Activated CD4-positive, alpha-beta memory T cell treated with anti-CD3 and anti-CD28 coated beads for 36 hours (primary cell): ENCODE data around the gene DMAC2L. TPM values are rescaled to one million over a fixed set of nuclear protein-coding genes. Genes with fewer than 3 reads are reported as not detected.
"Not testable (repeated sequence)": the region's sequence is repeated elsewhere in the genome, so short reads cannot be mapped to it uniquely, and the experiment has no call there.

ENCODE experiments used
- CTCF ChIA-PET: fragments of 350-600 bp; sonication (Branson Sonifier 250); formaldehyde crosslinking; loops from one replicate; lab custom pipeline; 2021; ENCODE audit warnings: antibody characterized with exemption, inconsistent platforms; lab: Charles Lee
- POLR2A ChIA-PET: fragments of 350-600 bp; sonication (Branson Sonifier 250); formaldehyde crosslinking; loops from one replicate; lab custom pipeline; 2021; ENCODE audit warnings: antibody characterized with exemption; lab: Charles Lee
- DNase-seq: peaks from one replicate; pipeline ENCODE4 v3.0.0-alpha.2; 2020
- H3K27ac Mint-ChIP-seq: one replicate; pipeline ENCODE4 v1.8.0; 2021; ENCODE audit warnings: mixed read lengths
- H3K27me3 Mint-ChIP-seq: one replicate; pipeline ENCODE4 v1.8.0; 2021; ENCODE audit warnings: mixed read lengths
- H3K36me3 Mint-ChIP-seq: one replicate; pipeline ENCODE4 v1.8.0; 2021; ENCODE audit warnings: mixed read lengths
- H3K4me1 Mint-ChIP-seq: one replicate; pipeline ENCODE4 v1.8.0; 2021; ENCODE audit warnings: low read depth, mixed read lengths
- H3K4me3 Mint-ChIP-seq: one replicate; pipeline ENCODE4 v1.8.0; 2021; ENCODE audit warnings: mild to moderate bottlenecking, mixed read lengths
- H3K9me3 Mint-ChIP-seq: one replicate; pipeline ENCODE4 v1.8.0; 2021; ENCODE audit warnings: mixed read lengths
- intact Hi-C: fragments of 100-400 bp; cut with micrococcal nuclease; formaldehyde crosslinking; loops from one replicate; pipeline ENCODE4 v1.15.1; 2023
- total RNA-seq, 2 experiments: library from RNA; stranded (reverse); gene quantifications; one replicate each; pipeline ENCODE4 v1.2.3, GENCODE V29; 2021

The DMAC2L gene
- total RNA-seq, 2 experiments from 2014 or later = 13.4 to 13.9 TPM

DNA sequence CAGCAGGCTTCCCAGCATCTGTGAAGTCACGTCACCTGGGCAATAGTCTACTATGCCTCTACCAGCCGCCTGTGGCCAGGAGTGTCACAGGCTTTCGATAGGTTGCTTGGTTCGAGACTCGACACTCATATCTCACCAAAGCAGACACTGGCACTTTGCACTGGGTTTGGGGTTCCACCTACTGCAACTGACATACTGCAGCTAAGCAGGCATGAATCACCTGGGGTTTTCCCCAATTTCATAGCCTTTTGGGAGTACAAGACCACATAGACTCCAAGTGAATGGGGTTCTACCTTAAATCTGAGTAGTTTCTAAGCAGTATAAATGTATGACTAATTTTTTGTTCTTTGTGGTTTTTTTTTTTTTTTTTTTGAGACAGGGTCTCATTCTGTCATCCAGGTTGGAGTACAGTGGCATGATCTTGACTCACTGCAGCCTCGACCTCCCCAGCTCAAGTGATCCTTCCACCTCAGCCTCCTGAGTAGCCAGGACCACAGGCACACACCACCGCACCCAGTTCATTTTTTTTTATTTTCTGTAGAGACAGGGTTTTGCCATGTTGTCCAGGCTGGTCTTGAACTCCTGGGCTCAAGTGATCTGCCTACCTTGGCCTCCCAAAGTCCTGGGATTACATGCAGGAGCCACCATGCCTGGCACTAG lies 32.1 kb downstream of the DMAC2L start:
- ChIA-PET CTCF (interaction anchor here (0.6 to 3.0 kb wide), 7 partner anchors 9 to 418 kb away, joined by 3 to 22 read pairs (median 3); no protein-coding TSS in a partner anchor), POLR2A (interaction anchor here (0.6 to 1.3 kb wide), 6 partner anchors 9 to 1810 kb away, joined by 3 to 9 read pairs (median 4); no protein-coding TSS in a partner anchor)
- Mint-ChIP-seq H3K4me3 (no peak overlapping the region), H3K36me3 (peaks cover 3% of the 10 kb centered on the region), H3K9me3 (no peaks in the 10 kb centered on the region), H3K27ac (no peak overlapping the region), H3K27me3 (peaks cover 4% of the 10 kb centered on the region), H3K4me1 (peaks cover 22% of the 10 kb centered on the region)
- DNase-seq = peak; percentile 89
- intact Hi-C loops = loop anchor here (1.0 kb wide), 6 partner anchors 19 to 382 kb away; partner anchors contain the start of genes CDKL1 and MAP4K5

DNA sequence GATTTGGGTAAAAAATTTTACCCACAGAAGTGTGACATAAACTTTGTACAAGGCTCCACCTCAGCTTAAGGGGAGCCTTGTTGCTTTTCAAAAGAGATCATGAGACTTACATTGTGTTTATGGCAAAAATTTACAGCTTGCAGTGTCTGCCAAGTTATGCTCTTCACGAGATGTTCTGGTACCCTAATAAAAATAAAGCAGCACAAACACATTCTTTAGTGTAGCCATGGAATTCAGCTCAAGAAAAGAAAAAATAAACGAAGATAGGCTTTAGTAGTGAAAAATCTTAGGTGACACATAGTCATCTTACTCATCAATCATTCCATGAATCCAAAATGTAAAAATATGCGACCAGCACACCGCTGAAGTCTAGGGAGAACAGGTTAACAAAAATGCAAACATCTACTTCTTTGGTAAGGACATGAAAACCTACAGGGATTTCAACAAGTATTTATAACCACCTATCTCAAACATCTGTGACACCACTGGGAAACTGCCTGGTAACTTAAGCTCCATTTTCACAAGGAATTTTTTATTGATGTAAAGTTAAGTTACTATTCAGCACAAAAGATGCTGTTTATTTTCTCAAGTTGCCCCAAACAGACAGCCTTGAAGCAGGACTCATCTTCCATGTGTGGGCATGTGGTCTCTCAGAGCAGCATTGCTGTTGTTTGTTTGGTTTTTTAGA lies 32.9 kb downstream of the DMAC2L start:
- CTCF ChIA-PET = interaction anchor here (0.6 to 3.0 kb wide), 5 partner anchors 10 to 378 kb away, joined by 3 to 22 read pairs (median 4); no protein-coding TSS in a partner anchor
- Mint-ChIP-seq H3K4me3 (no peak overlapping the region), H3K4me1 (peaks cover 22% of the 10 kb centered on the region), H3K36me3 (peaks cover 3% of the 10 kb centered on the region), H3K27me3 (peaks cover 4% of the 10 kb centered on the region), H3K27ac (no peak overlapping the region), H3K9me3 (no peaks in the 10 kb centered on the region)
- intact Hi-C loops = loop anchor here (1.0 kb wide), 6 partner anchors 18 to 381 kb away; partner anchors contain the start of genes CDKL1 and MAP4K5
- POLR2A ChIA-PET = interaction anchor here (0.7 kb wide), 1 partner anchor 1809 kb away, joined by 3 read pairs; no protein-coding TSS in a partner anchor
- no peak for DNase-seq

DNA sequence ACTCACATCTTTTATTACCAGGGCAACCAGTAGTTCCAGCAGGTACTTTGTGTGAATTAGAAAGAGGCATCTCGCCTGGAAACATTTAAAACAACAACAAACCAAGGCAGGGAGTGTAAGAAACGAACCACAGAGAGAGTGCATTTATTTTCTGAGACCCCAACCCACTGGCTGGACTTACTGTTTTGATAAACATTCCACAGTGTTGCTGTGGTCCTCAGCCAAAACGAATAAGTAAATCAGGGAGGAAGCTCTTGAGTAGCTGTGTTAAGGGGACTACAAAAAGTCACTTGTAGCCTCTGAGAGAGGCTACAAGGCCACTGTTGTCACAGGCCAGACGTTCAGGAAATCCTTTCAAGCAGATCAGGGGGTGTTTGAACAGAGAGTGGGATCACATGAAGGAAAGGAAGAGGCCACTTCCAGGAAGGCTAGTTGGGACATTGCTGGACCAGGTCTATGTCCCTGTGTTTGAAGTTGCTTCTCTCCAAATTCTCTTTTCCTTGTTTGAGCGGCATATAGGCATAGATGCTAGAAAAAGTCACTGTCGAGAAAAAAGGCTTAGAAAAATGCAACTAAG lies 33.8 kb downstream of the DMAC2L start:
- ChIA-PET POLR2A (no interaction called here), CTCF (interaction anchor here (1.2 to 1.7 kb wide), 2 partner anchors 24 to 52 kb away, joined by 3 read pairs; no protein-coding TSS in a partner anchor)
- H3K4me1 Mint-ChIP-seq = peaks cover 22% of the 10 kb centered on the region
- no peak for DNase-seq
- H3K36me3 Mint-ChIP-seq = peaks cover 1% of the 10 kb centered on the region
- intact Hi-C loops = no loop called here
- H3K27ac Mint-ChIP-seq = no peak overlapping the region
- peaks cover 4% of the 10 kb centered on the region for H3K27me3 Mint-ChIP-seq
- no peak overlapping the region for H3K4me3 Mint-ChIP-seq
- no peaks in the 10 kb centered on the region for H3K9me3 Mint-ChIP-seq

DNA sequence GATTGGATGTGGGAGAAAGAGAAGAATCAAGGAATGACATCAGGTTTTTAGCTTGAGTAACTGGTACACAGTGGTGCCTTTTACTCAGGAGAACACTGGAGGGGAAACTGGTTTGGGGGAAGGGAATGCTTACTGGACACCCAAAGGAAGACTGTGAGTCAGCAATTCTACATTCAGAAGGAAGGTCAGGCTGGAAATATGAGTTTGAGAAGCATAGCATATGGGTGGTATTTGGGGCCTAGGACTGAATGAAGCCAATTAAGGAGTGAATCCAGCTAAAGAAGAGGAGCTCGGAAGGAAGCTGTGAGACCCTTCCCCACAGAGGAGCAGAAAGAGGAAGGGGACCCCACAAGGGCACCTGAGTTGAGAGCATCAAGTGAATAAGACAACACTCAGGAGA lies 35.4 kb downstream of the DMAC2L start:
- ChIA-PET POLR2A (no interaction called here), CTCF (interaction anchor here (1.3 kb wide), 1 partner anchor 49 kb away, joined by 3 read pairs; the partner anchor contains the start of gene CDKL1)
- DNase-seq = no peak
- Mint-ChIP-seq H3K4me1 (peaks cover 21% of the 10 kb centered on the region), H3K4me3 (no peak overlapping the region), H3K27ac (no peak overlapping the region), H3K9me3 (no peaks in the 10 kb centered on the region), H3K27me3 (peaks cover 4% of the 10 kb centered on the region), H3K36me3 (no peaks in the 10 kb centered on the region)
- intact Hi-C loops = no loop called here

DNA sequence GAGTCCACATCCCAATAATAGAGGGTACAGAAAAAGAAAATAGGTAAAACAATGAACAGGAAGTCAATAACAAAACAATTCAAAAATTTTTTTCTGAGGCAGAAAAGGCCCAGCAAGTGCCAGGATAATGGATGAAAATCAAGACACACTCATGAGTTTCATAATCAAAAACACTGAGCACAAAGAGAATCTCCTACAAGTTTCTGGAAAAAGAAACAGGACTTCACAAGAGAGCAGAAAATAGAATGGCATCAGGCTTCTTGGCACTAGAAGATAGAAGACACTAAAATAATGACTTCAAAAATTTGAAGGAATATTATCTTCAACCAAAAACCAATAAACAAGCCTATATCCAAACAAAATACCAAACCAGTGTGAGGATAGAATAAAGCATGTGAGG lies 36.8 kb downstream of the DMAC2L start:
- Mint-ChIP-seq H3K36me3 (peaks cover 2% of the 10 kb centered on the region), H3K27me3 (peaks cover 4% of the 10 kb centered on the region), H3K27ac (no peak overlapping the region), H3K9me3 (no peaks in the 10 kb centered on the region), H3K4me1 (peaks cover 9% of the 10 kb centered on the region), H3K4me3 (no peak overlapping the region)
- no peak for DNase-seq
- POLR2A ChIA-PET = no interaction called here
- CTCF ChIA-PET = interaction anchor here (0.9 kb wide), 1 partner anchor 28 kb away, joined by 3 read pairs; no protein-coding TSS in a partner anchor
- intact Hi-C loops = no loop called here

DNA sequence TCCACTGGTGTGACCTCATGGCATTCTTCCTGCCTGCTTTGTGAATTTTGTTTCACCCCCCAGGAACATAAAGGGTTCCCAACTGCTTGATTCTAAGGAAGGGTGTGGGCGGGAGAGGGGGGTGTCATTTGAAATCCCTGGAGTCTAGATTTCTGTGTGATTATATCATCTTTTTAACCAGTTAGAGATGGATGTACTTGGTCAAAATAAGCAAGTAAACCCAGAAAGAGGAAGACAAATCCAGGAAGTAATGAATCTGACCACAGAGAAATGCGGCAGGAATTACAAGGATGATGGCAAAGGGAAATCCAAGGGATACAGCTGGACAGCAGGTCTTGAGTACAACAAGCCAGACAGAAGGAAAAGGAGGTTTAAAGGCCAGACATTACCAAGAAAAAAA lies 38.9 kb downstream of the DMAC2L start:
- ChIA-PET CTCF (no interaction called here), POLR2A (interaction anchor here (0.7 to 1.2 kb wide), 2 partner anchors 105 to 244 kb away, joined by 4 read pairs; no protein-coding TSS in a partner anchor)
- no peak for DNase-seq
- intact Hi-C loops = no loop called here
- Mint-ChIP-seq H3K4me1 (no peaks in the 10 kb centered on the region), H3K27me3 (peaks cover 2% of the 10 kb centered on the region), H3K36me3 (peaks cover 4% of the 10 kb centered on the region), H3K9me3 (no peaks in the 10 kb centered on the region), H3K27ac (no peak overlapping the region), H3K4me3 (no peak overlapping the region)

DNA sequence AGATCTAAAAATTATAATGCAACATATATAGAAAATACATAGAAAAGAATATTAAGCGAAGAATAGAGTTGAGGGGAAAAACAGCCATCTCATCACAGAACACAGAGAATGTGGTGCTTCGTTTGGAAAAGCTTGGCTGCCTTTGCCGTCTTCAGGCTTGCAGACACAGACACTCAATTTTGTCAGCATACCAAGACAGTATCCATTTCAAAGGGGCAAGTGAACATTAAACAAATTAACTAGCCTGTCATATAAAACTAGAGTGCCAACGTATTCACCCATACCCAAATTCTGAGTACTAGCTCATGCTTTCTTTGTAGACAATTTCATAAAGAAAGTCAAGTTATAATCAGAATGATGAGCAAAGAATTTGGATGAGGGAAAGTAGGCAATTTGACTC lies 40.5 kb downstream of the DMAC2L start:
- Mint-ChIP-seq H3K27me3 (no peaks in the 10 kb centered on the region), H3K36me3 (peaks cover 11% of the 10 kb centered on the region), H3K27ac (no peak overlapping the region), H3K4me3 (no peak overlapping the region), H3K9me3 (no peaks in the 10 kb centered on the region), H3K4me1 (no peaks in the 10 kb centered on the region)
- no peak for DNase-seq
- intact Hi-C loops = no loop called here
- ChIA-PET POLR2A (no interaction called here), CTCF (no interaction called here)

DNA sequence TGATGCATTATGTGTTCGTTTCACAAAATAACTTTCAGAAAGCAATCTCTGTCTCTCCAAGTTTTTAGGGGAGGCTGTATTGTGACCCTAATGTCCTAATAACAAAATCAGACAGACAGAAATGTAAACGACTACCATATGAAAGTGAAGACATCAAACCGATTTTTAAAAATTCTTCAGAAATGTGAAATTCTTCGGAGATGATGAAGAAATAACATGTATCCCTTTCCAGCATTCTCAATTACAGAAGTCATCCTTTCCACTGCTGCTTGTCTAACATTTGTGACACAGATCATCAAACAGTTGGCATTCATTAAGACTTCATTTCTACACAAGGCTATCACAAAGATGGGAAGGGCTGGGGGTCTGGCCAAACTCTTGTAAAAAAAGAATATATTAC lies 41.0 kb downstream of the DMAC2L start:
- intact Hi-C loops = no loop called here
- no peaks in the 10 kb centered on the region for H3K27me3 Mint-ChIP-seq
- H3K4me1 Mint-ChIP-seq = no peaks in the 10 kb centered on the region
- H3K9me3 Mint-ChIP-seq = no peaks in the 10 kb centered on the region
- H3K27ac Mint-ChIP-seq = no peak overlapping the region
- POLR2A ChIA-PET = no interaction called here
- no peak overlapping the region for H3K4me3 Mint-ChIP-seq
- peaks cover 13% of the 10 kb centered on the region for H3K36me3 Mint-ChIP-seq
- DNase-seq = no peak
- CTCF ChIA-PET = no interaction called here

DNA sequence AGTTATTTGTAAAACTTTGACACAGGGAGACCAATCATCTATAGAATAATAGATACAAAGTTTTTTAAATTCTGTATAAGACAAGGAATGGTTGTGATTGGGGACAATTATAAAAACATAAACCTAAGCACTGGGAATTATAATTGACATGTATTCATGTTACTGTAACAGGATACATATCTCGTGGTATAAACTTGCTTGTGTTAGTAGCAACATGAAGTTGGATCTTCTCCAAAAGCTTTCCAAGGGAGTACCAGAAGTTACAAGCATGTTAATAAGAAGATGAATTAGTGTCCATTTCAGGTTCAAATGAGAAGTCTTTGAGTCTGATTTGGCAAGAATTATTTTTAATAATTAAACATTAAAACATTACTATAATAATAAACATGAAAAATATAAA lies 42.4 kb downstream of the DMAC2L start:
- no peaks in the 10 kb centered on the region for H3K27me3 Mint-ChIP-seq
- ChIA-PET POLR2A (no interaction called here), CTCF (no interaction called here)
- H3K36me3 Mint-ChIP-seq = peaks cover 16% of the 10 kb centered on the region
- intact Hi-C loops = no loop called here
- no peak overlapping the region for H3K27ac Mint-ChIP-seq
- no peak overlapping the region for H3K4me3 Mint-ChIP-seq
- H3K4me1 Mint-ChIP-seq = no peaks in the 10 kb centered on the region
- H3K9me3 Mint-ChIP-seq = no peaks in the 10 kb centered on the region
- DNase-seq = no peak

DNA sequence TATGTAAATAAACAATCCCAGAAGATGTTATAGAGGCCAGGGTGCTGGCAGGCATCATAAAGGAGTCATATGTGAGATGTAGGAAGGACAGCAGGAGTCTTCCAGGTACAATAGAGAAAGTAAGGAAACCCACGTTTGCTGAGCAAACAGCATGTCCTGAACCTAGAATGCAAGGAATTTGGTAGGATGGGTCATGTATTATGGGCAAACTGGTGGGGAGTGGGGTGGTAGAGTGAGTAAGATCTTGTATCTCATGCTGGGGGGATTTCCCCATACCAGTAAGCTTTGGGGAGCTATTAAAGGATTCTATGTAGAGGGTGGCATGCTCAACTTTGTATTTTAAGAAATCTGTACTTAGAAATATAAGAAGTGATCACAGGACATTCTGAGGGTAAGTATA lies 43.6 kb downstream of the DMAC2L start:
- no peak overlapping the region for H3K27ac Mint-ChIP-seq
- no peaks in the 10 kb centered on the region for H3K9me3 Mint-ChIP-seq
- H3K4me3 Mint-ChIP-seq = no peak overlapping the region
- H3K4me1 Mint-ChIP-seq = no peaks in the 10 kb centered on the region
- ChIA-PET POLR2A (interaction anchor here (0.9 kb wide), 1 partner anchor 12 kb away, joined by 3 read pairs; no protein-coding TSS in a partner anchor), CTCF (no interaction called here)
- H3K27me3 Mint-ChIP-seq = no peaks in the 10 kb centered on the region
- H3K36me3 Mint-ChIP-seq = peaks cover 16% of the 10 kb centered on the region
- DNase-seq = no peak
- intact Hi-C loops = no loop called here

DNA sequence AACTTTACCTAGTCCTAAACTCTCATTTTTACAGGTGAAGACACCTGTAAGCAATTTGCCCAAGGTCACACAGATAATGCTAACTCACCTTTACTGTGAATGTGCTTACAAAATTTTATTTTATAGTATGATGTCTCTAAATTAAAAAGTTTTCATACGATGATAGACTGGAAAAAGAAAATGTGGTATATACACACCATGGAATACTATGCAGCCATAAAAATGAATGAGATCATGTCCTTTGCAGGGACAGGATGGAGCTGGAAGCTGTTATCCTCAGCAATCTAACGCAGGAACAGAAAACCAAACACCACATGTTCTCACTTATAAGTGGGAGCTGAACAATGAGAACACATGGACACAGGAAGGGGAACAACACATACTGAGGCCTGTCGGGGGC lies 44.2 kb downstream of the DMAC2L start:
- H3K36me3 Mint-ChIP-seq = peaks cover 16% of the 10 kb centered on the region
- H3K27me3 Mint-ChIP-seq, DNase-seq, H3K27ac Mint-ChIP-seq, H3K4me1 Mint-ChIP-seq, intact Hi-C loops, H3K4me3 Mint-ChIP-seq, CTCF ChIA-PET, H3K9me3 Mint-ChIP-seq: not testable (repeated sequence)
- POLR2A ChIA-PET = interaction anchor here (0.9 kb wide), 1 partner anchor 11 kb away, joined by 3 read pairs; no protein-coding TSS in a partner anchor

DNA sequence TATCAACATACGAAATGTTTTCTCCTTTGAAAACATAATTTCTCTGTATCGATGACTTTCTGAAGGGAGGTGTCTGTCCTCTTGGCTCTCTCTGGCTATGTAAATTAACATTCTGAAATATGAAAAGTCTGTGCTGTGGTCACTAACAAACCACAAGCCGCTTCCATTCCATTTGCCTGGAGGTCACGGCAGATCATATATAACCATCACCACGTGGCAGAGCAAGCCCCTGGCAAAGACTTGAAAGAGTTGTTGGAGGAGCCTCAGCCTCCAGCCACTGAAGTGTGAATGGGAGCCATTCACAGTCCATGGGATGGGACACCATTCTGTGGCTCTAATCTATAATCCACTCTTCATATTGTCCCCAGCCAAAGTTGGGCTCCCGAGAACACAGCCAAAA lies 45.0 kb downstream of the DMAC2L start:
- CTCF ChIA-PET = no interaction called here
- Mint-ChIP-seq H3K27me3 (no peaks in the 10 kb centered on the region), H3K4me1 (peaks cover under 1% of the 10 kb centered on the region), H3K36me3 (peaks cover 16% of the 10 kb centered on the region), H3K27ac (no peak overlapping the region), H3K4me3 (no peak overlapping the region), H3K9me3 (no peaks in the 10 kb centered on the region)
- POLR2A ChIA-PET = no interaction called here
- intact Hi-C loops = no loop called here
- no peak for DNase-seq
